ENCODE results near the gene BRD3.

Gene BRD3

DNA sequence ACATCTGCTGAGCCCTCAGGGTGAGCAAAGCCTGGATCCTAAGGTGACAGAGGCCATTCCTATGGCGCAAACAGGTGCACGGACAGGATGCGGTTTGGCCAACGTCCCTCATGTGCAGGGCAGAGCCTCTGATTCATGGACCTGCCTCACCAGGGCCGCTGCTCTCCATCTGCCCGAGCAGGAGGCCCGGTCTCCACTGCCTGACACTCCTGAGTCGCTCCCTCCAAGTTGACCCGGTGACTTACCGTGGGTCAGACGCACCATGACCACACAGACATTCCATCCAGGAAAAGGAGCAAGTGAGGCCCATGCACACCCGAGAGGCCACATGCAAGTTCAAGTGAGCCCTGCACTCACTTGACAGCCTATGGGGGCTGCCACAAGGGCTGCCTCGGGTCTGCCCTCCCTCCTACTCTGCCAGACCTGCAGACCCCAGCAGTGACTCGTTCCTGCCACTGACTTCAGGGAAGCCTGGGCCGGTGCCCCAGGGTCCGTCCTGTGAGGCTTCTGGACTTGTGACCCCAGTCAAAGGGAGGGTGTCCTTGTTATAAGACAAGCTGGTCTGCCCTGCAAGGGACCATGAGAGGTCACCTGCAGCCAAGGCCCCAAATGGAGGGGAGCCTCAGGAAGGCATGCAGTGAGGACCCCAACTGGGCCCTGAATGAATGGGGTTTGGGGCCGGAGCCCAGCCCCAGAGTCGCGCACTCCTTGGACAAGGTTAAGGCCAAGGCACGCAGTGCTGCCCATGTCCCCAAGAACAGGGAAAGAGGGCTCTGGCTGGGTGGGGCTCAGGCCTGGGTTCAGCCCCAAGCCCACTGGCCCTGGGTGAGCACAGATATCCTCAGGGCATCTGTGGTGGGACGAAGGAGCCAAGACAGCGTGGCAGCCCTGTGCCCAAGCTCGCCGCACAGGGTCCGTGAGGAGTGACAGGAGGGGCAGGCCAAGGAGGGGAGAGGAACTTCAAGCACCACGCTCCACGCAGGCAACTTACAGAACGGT lies 32.5 kb downstream of the BRD3 start:
- DNase-seq: no peak

DNA sequence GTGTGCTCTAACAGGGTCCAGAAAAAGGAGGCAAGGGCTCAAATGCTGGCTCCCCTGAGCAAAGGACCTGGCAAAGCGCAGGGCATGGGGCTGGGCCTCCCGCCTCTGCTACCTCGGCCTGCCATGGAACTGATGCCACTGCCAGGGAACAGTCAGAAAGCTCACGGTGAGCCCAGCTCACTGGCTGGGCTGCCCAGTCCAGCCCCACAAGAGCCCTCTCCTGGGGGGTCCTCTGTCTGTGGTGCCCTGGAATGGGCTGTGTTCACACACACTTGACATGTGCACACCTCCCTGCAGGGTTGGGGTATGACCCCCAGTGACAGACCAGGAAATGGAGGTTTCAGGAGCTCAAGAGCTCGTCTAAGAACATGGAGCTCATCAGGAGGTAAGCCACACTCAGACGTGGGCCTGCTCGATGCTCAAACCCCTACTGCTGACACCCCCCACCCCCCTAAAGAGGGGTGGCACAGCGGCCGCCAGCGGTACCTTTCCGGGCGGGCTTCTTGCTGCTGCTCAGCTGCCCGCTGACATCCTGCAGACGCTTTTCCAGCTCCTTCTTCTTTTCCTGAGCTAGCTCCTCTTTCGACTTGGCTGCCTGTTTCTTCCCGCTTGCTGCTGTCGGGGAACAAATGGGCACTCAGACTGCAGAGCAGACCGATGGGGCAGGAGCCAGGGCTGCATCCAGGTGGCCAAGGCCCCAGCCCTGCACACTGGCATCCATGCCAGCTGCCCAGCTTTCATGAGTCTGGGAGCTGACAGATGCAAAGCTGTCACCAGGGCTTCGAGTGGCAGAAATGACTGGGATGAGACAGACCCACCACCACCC lies 33.4 kb downstream of the BRD3 start:
- no peak for DNase-seq

DNA sequence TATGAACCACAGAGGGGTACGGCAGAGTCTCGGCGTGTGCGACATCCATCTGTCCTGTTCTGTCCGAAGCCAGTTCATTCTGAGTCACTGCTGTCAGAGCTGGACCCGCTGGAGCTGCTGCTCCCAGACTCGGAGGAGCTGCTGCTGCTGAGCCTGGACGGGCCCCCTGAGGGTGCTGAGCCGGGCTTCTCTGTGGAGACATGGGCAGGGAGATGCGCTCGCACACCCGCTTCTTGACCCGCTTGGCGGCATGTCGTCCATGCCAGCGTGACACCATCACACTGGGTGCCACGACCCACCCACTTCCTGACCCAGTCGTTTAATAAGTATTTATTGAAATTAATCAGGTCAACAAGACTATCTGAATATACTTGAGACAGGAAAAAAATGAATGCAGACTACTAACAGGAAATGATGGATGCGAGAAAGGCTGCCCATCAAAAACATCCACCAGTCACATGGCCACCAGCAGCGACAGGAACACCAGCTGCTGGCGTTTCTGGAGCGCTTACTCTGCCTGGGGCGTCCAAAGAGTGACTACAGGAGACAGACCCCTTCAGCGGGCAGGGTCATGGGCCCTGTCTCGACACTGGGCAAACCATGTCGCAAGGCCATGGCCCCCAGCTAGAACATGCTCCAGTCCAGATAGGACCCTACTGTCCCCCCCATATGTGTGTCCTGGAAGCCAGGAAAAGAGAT lies 34.2 kb downstream of the BRD3 start:
- no peak for DNase-seq

DNA sequence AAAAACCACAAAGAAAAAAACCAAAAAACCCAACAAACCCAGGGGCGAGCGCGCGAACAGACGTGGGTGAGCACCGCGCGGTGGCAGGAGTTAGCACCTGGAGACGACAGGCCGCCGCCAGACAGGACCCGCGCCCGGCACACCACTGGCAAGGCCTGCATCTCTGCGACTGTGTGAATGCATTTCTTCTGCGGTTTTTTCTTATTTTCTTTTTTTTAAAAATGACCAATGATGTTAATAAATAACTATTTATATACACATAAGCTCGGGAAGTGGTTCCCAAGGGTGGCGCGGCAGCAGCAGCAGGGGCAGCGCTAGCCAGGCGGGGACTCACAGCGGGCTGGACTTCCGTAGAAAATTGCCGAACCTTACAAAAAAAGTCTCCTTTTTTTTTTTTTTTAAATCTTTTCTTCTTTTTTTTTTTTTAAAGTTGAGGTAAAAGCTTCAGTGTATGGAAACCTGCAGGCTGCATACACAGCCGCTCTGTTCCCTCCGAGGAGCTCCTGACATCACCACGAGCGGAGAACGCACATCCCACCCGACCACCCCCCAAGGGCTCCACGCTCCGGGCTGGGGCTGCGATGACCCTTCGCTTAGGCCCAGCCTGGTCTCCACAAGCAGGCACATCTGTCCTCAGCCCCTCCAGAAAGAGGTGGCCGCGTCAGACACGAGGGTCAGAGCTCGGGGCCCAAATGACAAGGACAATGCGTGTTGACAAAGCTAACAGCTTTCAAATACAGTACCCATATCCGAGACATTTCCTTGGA lies 35.2 kb downstream of the BRD3 start:
- DNase-seq: no peak

DNA sequence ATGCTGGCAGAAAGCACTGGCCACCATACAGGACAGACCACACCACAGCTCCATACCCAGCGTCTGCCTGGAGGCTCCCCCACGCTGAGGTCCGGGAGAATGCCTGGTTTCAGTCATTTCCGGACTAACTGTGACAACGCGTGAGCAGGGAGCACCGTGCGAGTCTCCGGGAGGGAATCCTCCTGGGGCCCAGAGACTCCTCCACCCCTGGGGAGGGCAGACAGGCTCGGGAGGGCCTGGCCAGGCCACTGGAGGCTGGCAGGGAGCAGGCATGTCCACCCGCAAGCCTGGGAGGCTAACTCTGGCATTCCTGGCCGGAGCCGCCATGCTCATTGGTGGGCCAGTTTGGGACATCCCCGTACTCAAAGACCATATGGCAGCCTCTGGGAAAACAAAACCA lies 36.0 kb downstream of the BRD3 start:
- no peak for DNase-seq

DNA sequence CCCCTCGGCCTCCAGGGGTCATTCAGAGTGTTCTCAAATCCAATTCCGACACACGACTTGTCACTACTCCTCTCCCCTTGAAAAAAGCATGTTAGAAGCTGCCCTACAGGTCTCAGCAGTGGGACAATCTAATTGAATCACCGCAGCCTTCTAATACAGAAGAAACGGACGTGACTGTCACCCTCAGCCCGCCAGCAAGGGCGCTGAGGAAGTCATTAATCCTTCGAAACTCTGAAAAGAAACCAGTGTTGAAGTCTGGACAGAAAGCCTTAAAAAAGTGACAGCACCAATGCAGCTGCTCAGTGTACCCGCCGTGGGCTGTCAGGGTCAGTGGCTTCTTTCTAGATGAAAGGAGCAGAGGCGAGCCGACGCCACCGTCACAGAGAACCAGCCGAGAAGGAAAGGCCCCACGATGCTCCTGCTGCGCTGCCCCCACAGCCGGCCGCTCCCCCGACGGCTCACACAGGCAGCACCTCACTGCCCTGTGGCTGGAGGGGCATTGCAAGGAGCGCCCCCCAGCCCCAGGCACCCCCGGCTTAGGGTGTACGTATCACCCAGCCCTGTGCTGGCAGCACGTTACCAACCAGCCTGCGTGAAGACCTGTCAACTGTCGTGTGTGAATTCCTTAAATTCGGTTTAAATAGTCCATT lies 36.9 kb downstream of the BRD3 start:
- peak; percentile 37 for DNase-seq

DNA sequence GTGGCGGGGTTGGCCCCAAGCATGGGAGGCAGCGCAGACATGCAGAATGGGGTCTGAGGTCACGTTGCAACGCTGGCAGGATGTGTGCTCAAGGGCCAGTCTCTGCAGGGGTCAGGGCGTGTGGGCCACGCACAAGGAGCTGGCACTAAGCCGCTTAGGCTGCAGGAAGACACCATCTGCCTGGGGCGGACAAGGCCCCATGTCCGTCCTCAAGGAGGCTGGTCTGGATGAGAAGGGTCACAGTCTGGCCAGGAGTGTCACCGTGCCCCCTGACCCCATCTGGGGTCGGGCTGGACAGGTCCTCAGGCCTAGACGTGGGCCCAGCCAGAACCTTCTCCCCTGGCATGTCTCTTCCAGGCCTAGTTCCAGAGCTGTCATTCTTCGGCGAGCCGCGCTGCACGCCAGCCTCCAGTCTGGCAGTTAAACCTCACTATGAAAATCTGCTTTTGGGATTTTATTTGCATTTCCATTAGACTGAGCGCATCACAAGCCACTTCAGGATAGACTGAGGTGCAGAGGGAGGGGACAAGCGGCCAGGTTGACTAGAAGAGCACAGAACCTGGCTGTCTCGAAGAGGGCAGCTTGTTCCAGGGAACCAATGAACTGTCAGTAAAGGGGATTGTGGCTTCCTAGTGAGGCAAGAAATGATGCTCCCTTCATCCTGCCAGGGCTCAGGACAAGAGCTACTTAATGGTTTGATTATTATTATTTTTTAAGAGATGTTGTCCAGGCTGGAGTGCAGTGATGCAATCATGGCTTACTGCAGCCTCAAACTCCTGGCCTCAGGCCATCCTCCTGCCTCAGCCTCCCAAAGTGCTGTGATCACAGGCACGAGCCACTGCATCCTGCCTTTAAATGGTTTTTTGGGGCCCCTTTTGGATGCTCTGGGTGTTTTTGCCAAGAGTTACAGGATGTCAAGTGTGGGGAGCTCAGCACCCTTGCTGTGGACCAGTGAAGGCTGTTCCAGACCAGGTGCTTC lies 38.3 kb downstream of the BRD3 start:
- peak; percentile 18 for DNase-seq

DNA sequence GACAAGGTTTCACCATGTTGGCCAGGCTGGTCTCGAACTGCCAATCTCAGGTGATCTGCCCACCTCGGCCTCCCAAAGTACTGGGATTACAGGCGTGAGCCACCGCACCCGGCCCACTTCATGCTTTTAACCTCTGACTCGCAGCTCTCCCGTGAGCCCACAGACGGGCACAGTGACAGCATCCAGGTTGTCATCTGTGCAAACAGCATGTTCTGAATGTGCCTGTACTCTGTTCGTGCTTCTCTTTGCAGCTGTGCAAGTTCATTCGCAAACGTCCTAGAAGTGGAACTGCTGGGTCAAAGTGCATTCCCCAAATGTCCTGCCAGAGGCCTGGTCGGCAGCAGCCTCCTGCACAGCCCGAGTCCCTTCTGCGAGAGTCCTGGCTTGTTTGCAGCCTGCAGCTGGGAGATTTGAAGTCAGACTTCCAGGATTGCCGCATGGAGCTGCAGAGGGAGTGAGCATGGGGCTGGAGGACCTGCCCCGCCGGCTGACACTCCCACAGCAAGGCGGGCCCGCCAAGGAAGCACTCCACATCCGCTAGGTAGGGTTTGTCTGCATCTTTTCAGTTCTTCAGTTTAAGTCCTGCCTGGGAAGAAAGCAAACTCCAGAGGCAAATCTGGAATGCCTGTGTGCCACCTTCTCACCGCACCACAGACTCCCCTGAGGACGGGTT lies 39.1 kb downstream of the BRD3 start:
- peak; percentile 49 for DNase-seq

DNA sequence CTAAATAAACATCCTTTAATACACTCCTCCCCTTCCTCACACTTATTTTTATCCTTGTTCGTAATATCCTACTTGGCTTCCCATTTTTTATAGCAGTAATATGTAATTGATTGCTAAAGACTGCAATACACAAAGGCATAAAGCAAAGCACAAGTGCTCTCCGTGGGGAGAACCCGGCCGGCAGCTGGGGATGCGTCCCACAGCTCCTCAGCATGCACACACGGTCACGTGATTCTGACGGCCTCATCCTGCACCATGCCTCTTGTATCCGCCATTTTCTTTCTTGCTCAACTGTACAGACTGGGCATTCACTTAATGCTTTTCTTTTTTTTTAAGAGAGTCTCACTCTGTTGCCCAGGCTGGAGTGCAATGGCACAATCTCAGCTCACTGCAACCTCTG lies 39.8 kb downstream of the BRD3 start:
- no peak for DNase-seq

DNA sequence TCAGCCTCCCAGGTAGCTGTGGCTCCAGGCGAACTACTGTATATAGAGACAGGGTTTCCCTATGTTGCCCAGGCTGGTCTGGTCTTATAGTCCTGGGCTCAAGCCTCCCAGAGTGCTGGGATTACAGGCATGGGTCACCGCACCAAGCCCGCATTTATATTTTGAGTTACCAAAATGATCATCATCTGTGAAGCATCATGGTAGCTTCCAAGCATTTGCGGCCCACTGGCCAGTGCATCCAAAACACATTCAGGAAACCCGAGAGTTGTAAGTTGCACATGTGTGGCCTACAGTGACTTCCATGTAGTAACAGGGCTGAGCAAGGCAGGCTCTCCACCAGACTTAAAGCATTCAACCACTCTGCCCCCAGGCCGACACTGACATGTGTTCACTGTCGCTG lies 40.3 kb downstream of the BRD3 start:
- no peak for DNase-seq

DNA sequence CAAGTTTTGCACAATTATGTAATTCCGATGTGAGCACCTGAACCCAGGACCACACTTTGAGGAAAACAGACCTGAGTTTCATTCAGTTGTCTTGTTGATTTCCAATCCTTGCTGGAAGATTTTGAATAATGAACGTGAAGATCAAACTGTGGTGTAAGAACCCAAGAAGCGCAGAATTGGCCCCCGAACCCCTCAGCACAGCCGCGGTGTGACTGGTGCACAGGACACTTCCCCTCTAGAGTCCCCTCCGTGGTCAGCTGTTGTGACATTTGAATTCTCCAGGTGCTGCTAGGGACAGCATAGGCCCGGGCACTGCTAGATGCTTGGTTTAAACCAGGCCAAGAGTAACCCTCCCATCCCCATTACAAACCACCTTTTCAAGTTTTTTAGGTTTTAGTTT lies 40.8 kb downstream of the BRD3 start:
- no peak for DNase-seq

DNA sequence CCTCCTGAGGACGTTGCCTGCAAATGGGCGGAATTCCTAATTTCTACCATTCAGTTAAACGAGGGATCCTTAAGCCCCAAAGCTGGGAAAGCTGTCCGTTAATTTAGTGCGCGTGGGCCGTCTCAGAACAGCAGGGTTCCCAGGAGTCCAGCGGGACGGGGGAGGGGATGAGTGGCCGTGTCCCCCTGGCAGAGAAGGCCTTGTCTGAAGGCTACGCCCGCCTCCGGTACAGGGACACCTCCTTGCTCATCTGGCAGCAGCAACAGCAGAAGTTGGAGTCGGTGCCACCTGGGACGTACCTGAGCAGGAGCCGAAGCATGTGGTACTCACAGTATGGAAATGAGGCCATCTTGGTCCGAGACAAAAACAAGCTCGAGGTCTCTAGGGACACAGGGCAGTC lies 41.2 kb downstream of the BRD3 start:
- peak; percentile 43 for DNase-seq

DNA sequence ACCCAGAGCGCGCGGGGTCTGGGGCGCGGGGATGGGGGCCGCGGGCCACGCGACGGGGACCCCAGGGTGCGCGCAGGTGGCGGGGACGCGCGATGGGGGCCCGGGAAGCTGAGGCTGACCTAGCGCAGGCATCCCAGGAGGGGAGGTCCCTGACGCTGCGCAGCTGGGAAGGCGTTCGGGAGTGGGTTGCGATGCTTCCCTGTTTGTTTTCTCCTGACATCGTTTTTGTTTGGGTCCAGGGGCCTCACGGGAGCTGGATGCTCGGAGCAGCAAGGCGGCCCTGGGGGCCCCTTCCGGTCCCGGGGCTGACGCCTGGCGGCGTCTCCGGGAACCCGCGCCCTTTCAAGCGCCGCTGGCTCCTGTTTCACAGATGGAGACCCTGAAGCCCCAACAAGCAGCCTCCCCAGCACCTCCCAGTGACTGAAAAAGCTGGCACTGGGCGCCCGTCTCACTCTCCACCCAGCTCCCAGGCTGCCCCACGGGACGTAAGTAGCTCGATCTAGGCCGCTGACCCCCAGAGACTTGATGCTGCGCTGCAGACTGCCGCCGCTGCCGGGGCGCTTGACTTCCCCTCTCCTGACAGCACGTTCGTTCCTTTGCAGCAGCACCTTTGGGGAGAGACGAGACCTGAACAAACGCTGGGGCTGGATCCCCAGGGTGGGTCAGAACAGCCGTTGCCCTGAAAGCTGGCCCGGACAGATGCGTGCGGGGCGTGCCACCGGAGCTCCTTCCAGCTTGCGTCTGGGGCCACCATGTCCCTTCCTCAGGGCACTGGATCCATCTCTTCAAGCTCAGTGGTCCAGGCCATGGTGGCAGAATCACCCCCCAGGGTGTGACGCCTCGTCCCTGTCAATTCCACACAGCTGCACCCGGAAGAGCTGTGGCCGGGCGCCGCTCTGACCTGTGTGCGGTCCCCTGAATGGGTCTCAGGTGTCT lies 42.0 kb downstream of the BRD3 start:
- peak; percentile 71 for DNase-seq

DNA sequence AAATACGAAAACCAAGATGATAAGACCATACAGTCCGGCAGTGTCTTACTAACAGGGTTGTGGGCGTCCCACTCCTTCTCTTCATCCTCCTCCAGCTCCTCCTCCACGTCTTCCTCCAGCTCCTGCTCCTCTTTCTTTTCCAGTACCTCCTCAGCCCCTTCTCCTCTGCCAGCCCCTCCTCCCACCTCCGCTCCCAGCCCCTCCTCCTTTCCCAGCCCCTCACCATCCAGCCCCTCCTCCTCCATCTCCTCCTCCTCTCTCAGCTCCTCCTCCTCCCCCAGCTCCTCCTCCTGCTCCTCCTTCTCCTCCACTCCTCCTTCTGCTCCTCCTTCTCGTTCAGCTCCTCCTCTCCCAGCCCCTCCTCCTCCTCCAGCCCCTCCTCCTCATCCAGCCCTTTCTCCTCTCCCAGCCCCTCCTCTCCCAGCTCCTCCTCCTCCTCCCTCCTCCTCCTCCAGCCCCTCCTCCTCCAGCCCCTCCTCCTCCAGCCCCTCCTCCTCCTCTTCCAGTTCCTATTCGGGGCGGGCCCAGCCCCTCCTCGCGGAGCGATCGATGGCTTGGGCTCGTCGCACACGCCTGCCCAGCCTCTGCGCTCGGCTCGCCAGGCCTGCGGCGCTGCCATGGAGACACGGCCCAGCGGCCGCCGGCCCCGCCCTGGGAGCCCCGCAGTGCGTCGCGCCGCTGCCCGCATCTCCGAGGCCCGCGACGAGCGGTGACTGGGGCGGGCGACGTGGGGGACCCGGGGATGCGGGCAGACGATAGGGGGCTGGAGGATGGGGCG lies 42.8 kb downstream of the BRD3 start, which contains the start of gene BRD3OS:
TSS of gene BRD3OS (plus strand) at position 654 of the 778 bp plus-strand sequence. CDS start 1,267 bp downstream, outside the sequence.
- DNase-seq: peak; percentile 100

DNA sequence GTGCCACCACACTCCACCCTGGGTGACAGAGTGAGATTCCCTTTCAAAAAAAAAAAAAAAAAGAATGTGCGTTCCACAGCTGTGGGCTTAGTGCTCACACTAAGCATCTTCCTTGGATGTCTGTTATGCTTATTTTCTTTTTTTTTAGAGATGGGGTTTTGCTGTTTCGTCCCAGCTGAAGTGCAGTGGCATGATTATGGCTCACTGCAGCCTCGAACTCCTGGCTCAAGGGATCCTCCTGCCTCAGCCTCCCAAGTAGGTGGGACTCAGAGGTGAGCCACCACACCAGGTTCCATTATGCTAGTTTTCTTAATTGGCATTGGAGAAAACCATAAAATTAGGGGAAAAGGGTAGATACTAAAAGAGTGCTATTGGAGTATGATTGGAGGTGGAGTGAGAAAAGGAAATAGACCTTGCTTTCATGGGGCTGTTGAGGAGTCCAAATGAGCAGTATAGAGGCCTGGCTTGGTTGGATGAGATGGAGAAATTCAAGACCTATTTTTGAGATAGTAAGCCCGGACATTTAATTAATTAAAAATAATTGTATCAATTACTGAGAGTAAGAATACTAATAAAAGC lies 43.5 kb downstream of the BRD3 start:
- peak; percentile 28 for DNase-seq

DNA sequence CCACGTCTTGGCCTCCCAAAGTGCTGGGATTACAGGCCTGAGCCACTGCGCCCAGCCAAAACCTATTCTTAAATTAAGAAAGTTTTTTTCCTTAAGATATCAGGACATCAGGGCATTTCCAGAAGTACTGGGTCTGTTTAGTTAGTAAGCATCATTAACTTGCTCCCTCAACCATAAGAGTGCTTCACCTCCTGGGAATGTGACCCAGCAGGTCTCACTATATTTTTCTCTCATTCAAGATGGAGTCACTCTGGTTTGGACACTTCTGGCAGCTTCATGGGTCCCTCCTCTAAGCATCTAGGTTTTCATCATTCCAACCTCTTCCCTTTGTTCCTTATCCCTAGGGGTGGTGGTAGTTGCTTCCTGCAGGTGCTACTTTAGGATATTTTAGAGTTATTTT lies 52.9 kb downstream of the BRD3 start:
- DNase-seq: no peak

DNA sequence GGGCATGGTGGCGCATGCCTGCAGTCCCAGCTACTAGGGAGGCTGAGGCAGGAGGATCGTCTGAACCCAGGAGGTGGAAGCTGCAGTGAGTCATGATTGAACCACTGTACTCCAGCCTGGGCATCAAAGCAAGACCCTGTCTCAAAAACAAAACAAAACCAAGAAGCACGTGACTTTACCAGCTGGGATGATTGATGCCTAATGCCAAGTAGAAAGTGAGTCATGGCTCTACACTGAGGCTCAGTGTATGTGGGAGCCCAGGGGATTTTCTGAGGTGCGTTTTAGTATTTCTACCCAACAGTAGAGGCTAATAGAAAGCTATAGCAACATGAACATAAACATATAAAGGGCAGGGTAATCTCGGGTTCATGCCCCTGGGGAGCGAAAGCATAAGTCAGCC lies 56.4 kb downstream of the BRD3 start:
- no peak for DNase-seq

Data from islet precursor cell (in vitro differentiated cells).